NCI-H146 (cell line): ENCODE data around the gene PSAPL1.

Experiments used
- DNase-seq: peaks from one replicate; lab custom pipeline; 2025; lab: John Stamatoyannopoulos, UW

The PSAPL1 gene

GRCh38 chr4:7381890-7382633 lies 52.7 kb downstream of the PSAPL1 start:
- DNase-seq = no peak

- DNase-seq = no peak
These were observed 53.4 kb downstream of the PSAPL1 start for GRCh38 chr4:7381221-7381889.
